Kidney capillary endothelial cell (primary cell): ENCODE results near the gene FMN1.

Experiments used
- DNase-seq: peaks from one replicate; pipeline ENCODE4 v3.0.0-alpha.2; 2018; ENCODE audit warnings: low spot score

Gene FMN1

GRCh38 chr15:32880642-32881041 is 313.9 kb downstream of the FMN1 start:
- no peak for DNase-seq

- no peak for DNase-seq
These were observed 314.5 kb downstream of the FMN1 start for GRCh38 chr15:32879980-32880379.

DNA sequence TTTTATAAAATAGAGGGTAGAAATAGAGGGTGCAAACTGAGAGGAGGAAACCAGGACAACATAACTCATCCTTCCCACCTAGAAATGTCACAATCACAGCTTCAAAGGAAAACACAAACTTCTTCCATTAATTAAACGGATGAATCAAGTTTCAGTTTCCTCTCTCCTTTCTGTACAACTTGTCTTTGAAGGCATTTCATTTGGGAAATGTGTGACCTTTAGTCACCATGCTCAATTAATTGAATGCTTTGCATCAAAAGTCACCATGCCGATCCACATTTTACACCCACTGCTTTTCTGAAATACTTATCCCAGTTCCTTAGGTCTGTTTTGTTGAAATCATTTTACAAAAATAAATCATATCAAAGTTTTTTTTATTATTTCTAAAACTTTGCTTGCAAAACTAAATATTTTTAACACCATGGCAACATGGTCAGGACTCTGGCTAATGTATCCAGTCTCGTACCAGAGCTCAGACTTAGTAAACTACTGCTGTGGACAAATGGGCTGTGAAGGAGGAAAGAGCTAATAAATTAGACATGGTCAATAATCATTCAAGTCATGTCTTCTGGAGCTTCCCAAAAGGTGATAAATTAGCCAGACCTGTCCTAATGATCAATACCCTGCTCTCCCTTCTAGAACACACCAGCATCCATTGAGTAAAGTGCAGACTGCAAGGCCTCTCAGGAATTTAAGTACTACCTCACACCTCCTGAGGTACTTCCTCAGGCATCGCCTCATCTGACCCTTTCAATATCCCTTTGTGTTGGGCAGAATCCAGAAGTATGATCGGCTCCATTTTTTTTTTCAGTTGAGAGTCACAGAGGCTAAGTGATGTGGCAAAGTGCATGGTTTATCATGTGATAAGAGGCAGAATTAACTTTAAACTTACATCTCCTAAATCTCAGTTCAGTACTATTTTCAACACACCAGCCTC is 315.4 kb downstream of the FMN1 start:
- no peak for DNase-seq

DNA sequence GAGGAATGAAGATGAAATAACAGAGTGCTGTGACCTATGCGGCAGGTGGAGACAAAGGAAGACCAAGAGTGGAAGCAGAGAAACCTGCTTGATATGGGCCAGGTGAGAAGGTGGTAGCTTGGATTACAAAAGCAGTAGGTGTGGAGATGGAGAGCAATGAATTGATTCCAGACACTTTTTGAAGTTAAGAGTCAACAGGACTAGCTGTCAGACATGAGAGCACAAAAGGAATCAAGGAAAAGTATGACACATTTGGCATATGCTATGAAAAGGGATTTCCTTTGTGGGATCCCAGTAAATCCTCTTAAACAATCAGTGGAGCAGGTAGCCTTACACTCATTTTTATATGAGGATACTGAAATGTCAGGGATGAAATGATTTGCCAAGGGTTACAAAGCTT is 316.2 kb downstream of the FMN1 start:
- peak; percentile 33 for DNase-seq

DNA sequence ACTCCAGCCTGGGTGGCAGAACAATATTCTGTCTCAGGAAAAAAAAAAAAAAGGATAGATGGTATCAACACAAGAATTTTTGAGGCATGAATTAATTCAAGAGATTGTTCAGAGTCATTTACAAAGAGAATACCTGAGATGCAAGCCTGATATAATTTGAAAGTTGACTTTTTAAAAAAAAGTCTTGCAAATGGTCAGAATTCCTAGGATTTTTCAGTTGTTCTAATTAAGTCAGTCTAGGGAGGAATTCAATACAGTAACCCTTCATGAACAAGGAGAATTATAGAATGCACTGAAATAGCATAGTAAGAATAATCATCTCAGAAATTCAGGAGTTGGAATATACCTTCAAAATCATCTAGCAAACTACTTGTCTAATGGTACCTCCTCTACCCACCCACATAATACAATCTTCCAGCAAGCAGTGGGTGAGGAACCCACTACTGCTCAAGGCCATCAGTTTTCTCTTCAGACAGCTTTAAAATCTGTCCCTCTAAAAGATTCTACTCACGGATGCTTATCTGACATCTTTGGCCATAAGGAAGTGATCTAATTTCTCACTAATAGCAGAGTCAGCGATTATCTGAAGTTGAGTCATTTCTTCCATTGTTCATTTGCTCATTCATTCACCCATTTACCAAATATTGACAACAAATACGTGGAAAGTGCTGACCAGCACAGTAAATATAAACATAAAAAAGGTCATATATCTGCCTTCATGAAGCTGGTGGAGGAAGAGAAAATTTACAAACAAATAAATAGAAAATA is 317.1 kb downstream of the FMN1 start:
- peak; percentile 52 for DNase-seq

DNA sequence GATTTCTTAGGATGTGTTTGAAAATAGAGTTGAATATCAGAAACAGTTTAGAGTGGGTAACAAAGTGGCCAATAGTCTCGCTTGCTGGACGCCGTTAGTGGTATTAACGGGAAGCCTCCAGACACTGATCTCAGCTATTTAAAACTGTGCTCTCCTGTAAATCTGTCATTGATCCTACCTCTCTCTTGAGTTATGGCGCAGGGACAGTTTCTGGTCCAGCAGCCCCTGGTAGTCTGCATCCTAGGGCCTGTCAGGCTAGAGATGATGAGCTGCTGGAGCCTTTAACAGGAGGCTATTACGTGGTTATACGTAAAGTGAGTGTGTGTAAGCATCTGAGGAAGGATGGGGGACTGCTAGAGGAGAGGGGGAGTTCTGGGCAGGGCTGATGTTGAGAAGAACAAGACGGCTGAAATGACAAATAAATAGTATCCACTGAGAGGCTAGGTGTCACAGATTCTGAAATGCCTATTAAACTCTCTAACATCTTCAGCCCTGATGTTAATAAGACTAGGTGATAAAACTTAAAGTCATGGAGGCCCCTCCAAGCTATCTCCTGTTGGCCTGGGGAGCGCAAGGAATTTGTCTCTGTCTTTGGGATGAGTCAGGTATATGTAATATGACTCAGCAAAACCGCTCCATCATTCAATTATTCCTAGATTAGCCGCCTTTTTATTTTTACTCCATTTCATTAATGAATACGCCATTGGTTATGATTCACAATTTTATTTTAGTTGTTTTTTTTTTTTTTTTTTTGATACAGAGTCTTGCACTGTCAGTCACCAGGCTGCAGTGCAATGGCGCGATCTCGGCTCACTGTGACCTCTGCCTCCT is 321.0 kb downstream of the FMN1 start:
- DNase-seq = no peak

DNA sequence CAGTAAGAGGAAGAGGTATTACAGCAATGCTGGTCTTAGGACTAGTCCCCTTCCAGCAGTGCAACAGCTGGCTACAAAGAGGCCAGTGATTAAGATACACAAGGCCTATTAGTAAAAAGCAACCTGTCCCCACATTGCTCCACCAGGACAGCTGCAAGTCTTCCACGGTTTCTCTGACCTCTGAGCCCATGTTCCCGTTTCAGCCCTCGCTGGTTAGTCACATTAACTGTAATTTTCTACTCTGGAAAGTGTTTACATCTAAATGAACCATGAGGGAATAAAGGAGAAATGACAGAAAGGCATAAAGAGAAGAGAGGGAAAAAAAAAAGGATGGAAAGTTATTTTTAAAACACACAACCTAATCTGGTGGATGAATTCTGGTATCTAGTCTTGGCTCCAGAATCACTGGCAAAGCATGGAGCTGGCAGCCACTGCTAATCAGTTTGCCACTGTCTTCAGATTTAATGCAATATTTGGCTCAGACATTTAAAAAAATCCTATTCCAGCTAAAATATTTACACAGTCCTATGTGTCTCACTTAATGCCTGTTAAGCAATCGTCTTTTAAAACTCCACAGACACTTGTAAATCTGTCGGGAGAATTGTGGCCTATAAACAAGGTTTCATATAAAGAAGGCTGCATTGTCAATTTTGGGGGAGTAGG is 321.8 kb downstream of the FMN1 start:
- DNase-seq = no peak

- no peak for DNase-seq
These were observed 322.6 kb downstream of the FMN1 start for GRCh38 chr15:32871883-32872282.

- no peak for DNase-seq
These were observed 324.1 kb downstream of the FMN1 start for GRCh38 chr15:32870240-32871033.

DNA sequence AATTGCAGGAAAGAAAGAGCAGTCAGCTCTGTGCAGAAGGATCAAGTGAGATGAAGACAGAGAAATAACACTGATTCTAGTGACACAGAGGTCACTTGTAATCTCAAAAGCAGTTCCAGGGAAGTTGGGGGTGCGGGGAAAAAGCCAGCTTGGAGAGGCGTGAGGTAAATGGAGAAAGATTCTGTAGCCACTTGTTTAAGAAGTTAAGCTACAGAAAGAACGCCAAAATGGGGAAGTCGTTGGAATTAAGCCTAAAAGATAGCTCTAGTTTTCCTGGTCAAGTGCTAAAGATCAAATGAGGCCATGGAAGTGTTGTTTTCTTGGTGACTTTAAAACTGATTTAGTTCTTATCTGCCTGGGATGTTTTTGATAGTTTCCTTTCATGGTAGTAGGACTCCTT is 324.7 kb downstream of the FMN1 start:
- no peak for DNase-seq

GRCh38 chr15:32867313-32867626 is 327.2 kb downstream of the FMN1 start:
- peak; percentile 26 for DNase-seq

DNA sequence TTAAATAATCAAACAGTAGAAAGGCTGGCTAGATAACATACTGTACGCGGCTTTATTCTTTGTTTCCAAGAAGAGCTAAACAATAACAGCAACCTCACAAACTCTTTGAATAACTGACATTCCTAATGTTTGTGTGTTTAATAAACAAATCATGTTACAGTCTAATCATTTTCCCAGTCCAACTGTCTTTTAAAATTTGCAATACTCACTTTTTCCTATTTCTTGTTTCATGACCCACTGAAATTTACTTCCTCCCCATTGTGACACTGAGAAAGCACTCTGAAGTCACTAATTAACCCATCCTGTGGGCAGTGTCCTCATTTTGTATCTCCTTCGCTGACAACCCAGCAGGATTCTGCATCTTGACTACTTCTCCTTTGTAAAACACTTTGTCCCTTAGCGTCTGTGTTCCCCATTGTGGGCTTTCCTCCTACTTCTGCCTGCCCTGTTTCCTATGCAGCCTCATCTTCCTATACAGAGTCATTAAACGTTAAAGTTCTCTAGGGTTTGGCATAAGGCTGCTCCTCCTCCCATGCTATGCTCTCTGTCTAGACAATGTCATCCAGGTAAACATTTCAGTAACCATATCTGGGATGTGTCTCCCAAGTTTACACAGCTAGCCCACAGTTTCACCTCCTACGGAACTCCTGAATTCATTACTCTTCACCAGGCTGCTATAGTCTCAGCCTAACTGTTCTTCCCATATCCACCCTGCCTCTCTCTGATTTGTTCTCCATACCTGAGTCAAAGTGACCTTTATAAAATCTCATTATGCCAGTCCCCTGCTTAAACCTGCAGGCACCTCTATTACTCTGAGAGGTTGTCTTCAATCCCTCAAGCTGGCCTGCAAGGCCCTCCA is 327.8 kb downstream of the FMN1 start:
- no peak for DNase-seq

DNA sequence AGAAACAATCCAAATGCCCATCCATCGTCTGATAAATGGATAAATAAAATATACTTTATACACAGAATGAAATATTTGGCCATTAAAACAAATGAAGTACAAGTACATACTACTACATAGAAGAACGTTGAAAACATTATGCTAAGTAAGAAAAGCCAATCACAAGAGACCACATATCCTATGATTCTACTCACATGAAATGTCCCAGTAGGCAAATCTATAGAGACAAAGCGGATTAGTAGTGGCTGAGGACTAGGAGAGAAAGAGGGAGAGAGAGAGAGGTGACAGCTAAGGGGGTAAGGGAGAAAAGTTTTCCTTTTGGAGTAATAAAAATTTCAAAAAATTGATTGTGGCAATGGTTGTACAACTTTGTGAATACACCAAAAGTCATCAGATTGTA is 329.7 kb downstream of the FMN1 start:
- DNase-seq = no peak

GRCh38 chr15:32864051-32864450 is 330.5 kb downstream of the FMN1 start:
- no peak for DNase-seq

- no peak for DNase-seq
These were observed 332.8 kb downstream of the FMN1 start for GRCh38 chr15:32861761-32862160.

DNA sequence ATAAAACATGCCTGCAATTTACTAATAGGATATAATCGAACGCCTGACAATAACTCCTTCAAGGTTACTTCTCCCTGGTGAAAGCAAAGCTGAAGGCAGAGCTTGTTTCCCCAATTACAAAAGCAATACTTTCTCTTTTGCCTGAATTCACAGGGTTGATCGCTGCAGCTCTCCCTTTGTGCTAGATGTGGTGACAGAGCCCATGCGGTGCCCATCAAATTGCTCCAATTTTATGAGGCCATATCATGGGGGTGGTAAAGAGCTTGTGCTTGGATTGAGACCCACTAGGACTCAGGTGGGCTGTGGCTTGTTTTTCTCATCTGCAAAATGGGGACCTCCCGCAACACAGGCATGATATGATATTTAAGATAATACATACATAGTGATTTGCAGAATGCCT is 333.3 kb downstream of the FMN1 start:
- DNase-seq = no peak

GRCh38 chr15:32859996-32860395 is 334.5 kb downstream of the FMN1 start:
- no peak for DNase-seq

GRCh38 chr15:32859251-32859650 is 335.3 kb downstream of the FMN1 start:
- DNase-seq = no peak

DNA sequence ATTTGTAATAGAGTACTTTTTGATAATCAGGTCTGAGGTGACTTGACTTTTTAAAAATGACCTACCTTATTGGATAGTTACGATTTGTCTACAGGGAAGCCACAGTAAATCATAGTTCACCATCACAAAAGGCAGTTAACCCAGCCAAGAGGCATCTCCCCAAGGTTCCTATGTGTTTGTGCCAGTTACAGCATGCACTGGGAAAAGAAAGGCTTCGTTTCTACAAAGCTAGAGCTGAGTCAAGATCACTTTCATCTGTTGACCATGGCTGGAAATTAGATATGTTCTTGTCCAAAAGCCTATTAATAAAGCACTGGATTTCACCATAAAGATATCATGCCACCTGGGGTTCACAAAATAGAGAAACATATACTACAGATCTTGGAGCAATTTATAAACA is 336.8 kb downstream of the FMN1 start:
- DNase-seq = no peak

DNA sequence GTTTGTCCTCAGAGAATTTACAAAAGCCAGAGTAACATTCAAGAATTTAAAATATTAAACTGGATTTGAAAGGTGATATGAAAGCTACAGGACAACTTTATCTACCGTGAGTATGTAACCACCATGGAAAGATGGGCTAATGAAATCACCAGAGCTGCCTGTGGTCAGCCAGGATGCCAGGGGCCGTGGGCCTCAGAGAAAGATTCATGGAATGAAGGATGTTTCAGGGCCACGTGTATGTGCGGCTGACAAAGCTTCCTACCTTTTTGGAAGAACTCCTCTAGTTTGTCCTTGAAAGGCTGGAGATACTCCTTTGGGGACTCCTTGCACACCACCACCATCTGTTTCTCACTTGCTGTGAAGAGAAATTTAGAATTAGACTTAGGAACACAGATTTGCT is 337.8 kb downstream of the FMN1 start:
- no peak for DNase-seq
